OCI-LY7 (cell line): Measurements from ENCODE around the gene HYAL1. TPM values are rescaled to one million over a fixed set of nuclear protein-coding genes. Genes with fewer than 3 reads are reported as not detected.
A peak's percentile ranks its signal among the peaks of the same experiment; 100 is the strongest.

Source experiments
- BruUV-seq: library from RNA; stranded (reverse); fragments of 400-500 nt; replicated peaks from 2 replicates; lab custom pipeline; 2021; lab: Mats Ljungman, UMichigan
- CTCF ChIA-PET: fragments of 300-600 bp; sonication (Branson Sonifier 250); formaldehyde crosslinking; loops from one replicate; lab custom pipeline; 2022; ENCODE audit warnings: antibody characterized with exemption; ENCODE audit not compliant: unreplicated experiment; lab: Charles Lee
- POLR2A ChIA-PET: fragments of 300-600 bp; sonication (Branson Sonifier 250); formaldehyde crosslinking; loops from one replicate; lab custom pipeline; 2022; ENCODE audit warnings: antibody characterized with exemption; lab: Charles Lee
- DNase-seq: peaks from one replicate; pipeline ENCODE4 v3.0.0-alpha.2; 2015; ENCODE audit warnings: low spot score
- H2AFZ ChIP-seq: fragments of 200-600 bp; sonication (generic), shearing (Covaris generic); 2 replicates; pipeline ENCODE4 v1.6.1; 2014; ENCODE audit warnings: mild to moderate bottlenecking, antibody characterized with exemption, low read length, moderate library complexity
- H3K27ac ChIP-seq: fragments of 200-600 bp; sonication (generic); 2 replicates; pipeline ENCODE4 v1.5.1; 2014; ENCODE audit warnings: mixed run types, low read depth, mild to moderate bottlenecking, moderate library complexity, low read length, inconsistent platforms; ENCODE audit not compliant: poor library complexity, severe bottlenecking
- H3K36me3 ChIP-seq: fragments of 200-600 bp; sonication (generic); 2 replicates; pipeline ENCODE4 v1.6.1; 2014; ENCODE audit warnings: mild to moderate bottlenecking, antibody characterized with exemption, low read length, moderate library complexity, mixed read lengths; ENCODE audit not compliant: insufficient read depth
- H3K4me1 ChIP-seq: fragments of 200-600 bp; sonication (generic); 2 replicates; pipeline ENCODE4 v1.5.1; 2014; ENCODE audit warnings: mild to moderate bottlenecking, low read length; ENCODE audit not compliant: insufficient read depth, poor library complexity, severe bottlenecking
- H3K4me2 ChIP-seq: fragments of 200-600 bp; sonication (generic); 2 replicates; pipeline ENCODE4 v1.6.1; 2014; ENCODE audit warnings: mild to moderate bottlenecking, low read length
- H3K4me3 ChIP-seq: fragments of 200-600 bp; sonication (generic); 2 replicates; pipeline ENCODE4 v1.5.1; 2014; ENCODE audit warnings: mild to moderate bottlenecking, low read depth, low read length; ENCODE audit not compliant: poor library complexity, severe bottlenecking
- H3K79me2 ChIP-seq: fragments of 200-600 bp; sonication (generic); 2 replicates; pipeline ENCODE4 v1.6.1; 2016; ENCODE audit warnings: low read depth, mild to moderate bottlenecking, low read length, moderate library complexity, mixed read lengths; ENCODE audit not compliant: insufficient read depth
- H3K9me2 ChIP-seq: fragments of 200-600 bp; sonication (generic); 2 replicates; pipeline ENCODE4 v1.6.1; 2016; ENCODE audit warnings: mild to moderate bottlenecking, low read length, mixed read lengths; ENCODE audit not compliant: insufficient read depth
- H3K9me3 ChIP-seq: fragments of 200-600 bp; sonication (generic); 2 replicates; pipeline ENCODE4 v1.6.1; 2014; ENCODE audit warnings: mild to moderate bottlenecking, mixed run types, low read length, mixed read lengths
- H4K20me1 ChIP-seq: fragments of 200-600 bp; sonication (generic); 2 replicates; pipeline ENCODE4 v1.6.1; 2014; ENCODE audit warnings: mild to moderate bottlenecking, antibody characterized with exemption, low read length, moderate library complexity, mixed read lengths; ENCODE audit not compliant: insufficient read depth
- CTCF ChIP-seq: fragments of 200-600 bp; sonication (generic); conservative IDR thresholded peaks from 2 replicates; pipeline ENCODE4 v1.5.1; 2014; ENCODE audit warnings: mild to moderate bottlenecking, antibody characterized with exemption, low read length, moderate library complexity, mixed read lengths
- EZH2phosphoT487 ChIP-seq: fragments of 200-600 bp; sonication (generic); IDR thresholded peaks from 2 replicates; pipeline ENCODE4 v1.6.1; 2018; ENCODE audit warnings: low read depth, borderline replicate concordance, mild to moderate bottlenecking, mixed run types, antibody characterized with exemption, low read length, moderate library complexity, mixed read lengths
- intact Hi-C: fragments of 100-400 bp; cut with micrococcal nuclease; formaldehyde crosslinking; loops from one replicate; pipeline ENCODE4 v1.10.0; 2022; ENCODE audit not compliant: unreplicated experiment
- total RNA-seq, 2 experiments: library from RNA; depleted of rRNA in 1 of 2; stranded (reverse); fragments of >200 nt in 1 of 2; shearing (Covaris generic) in 1 of 2; gene quantifications; 2 replicates each; pipeline ENCODE4 v1.2.3, GENCODE V29; 2014 to 2022

HYAL1 gene
- total RNA-seq, 2 experiments from 2014 or later, result 0.36 to 0.85 TPM

DNA sequence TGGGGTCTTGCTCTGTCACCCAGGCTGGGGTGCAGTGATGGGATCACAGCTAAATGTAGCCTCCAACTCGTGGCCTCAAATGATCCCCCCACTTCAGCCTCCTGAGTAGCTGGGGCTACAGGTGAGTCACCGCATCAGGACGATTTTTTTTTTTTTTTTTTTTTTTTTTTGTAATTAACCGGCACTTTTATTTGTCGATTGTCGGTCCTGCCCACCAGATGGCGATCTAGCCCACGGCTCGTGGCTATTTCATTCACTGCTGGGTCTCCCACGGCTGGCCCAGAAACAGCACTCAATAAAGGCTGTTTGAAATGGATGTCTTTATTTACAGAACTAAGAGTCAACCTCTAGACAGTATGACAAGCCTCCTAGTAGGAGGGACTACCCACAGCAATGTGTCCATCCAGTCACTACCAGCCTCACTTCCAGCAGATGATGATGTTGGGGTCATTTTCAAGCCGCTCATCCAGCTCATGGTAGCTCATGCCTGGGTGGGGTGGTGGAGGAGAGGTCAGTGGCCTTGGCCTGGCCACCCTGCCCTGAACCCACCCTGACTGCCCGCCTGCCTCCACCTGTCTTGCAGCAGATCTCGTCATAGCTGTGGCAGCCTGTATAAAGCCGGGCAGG is 43.9 kb upstream of the HYAL1 start:
- no peak overlapping the region for H3K27ac ChIP-seq
- CTCF ChIA-PET, result interaction anchor here (1.0 kb wide), 1 partner anchor 9 kb away, joined by 3 read pairs; no protein-coding TSS in a partner anchor
- no peaks in the 10 kb centered on the region for H3K9me2 ChIP-seq
- intact Hi-C loops, result loop anchor here (1.0 to 2.0 kb wide), 2 partner anchors 41 to 196 kb away; no protein-coding TSS in a partner anchor
- no peaks in the 10 kb centered on the region for H4K20me1 ChIP-seq
- no peak overlapping the region for H3K4me2 ChIP-seq
- no peak overlapping the region for H3K4me3 ChIP-seq
- TF ChIP-seq CTCF, result peak; percentile 81
- no peak for TF ChIP-seq EZH2phosphoT487
- no peak overlapping the region for H2AFZ ChIP-seq
- H3K4me1 ChIP-seq, result peaks cover 33% of the 10 kb centered on the region
- POLR2A ChIA-PET, result interaction anchor here (0.9 to 2.0 kb wide), 2 partner anchors 10 to 11 kb away, joined by 4 to 8 read pairs; no protein-coding TSS in a partner anchor
- peak; percentile 80 for DNase-seq
- H3K9me3 ChIP-seq, result no peaks in the 10 kb centered on the region
- BruUV-seq, result no TSS peak
- peaks cover 9% of the 10 kb centered on the region; the same call in 1 of the 2 replicates for H3K36me3 ChIP-seq
- peaks cover 8% of the 10 kb centered on the region; the same call in 1 of the 2 replicates for H3K79me2 ChIP-seq

DNA sequence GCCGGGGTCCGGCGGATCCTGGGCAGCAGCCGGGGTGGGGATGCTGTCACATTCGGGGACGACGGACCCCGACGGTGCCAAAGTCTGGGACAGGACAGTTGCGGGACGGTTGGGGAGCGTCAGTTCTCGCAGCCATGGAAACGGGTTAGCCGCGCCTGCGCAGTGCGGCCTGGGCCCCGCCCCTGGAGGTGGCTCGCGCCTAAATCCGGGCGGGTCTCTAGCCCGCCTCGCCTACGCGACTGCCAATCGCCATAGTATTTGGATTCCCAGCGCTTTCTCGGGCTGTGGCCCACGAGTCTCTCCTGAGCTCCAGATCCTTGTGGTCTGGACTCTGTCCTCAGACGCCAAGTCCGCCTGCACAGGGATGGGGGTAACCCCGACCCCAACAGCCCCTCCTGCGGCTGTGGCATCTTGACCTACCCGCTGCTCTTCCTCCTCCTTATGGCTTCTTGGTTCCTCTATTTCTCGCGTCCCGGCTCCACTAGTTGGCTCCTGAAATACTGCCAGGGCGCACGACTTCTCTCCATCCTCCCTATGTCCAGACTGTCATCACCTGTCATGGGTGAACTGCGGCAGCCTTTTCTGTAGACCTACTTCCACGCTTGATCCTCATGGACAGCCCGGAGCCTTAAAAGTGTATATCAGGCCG is 42.3 kb upstream of the HYAL1 start, which contains the start of gene ZMYND10:
Gene ZMYND10, minus strand, starts transcription at position 147 of the 649 bp plus-strand sequence. CDS start 153 bp downstream, outside the sequence.
- no peak within 1 kb of the TSS for H3K27ac ChIP-seq
- CTCF ChIA-PET, result interaction anchor here (1.0 kb wide), 1 partner anchor 9 kb away, joined by 3 read pairs; no protein-coding TSS in a partner anchor

More for the DNA sequence above, 42.3 kb upstream of the HYAL1 start, which contains the start of gene ZMYND10:
- Histone ChIP-seq H3K9me2 (no peaks in the 10 kb centered on the region), H3K4me3 (peak within 1 kb of the TSS; percentile 47), H3K79me2 (peaks cover 8% of the 10 kb centered on the region; the same call in 1 of the 2 replicates), H3K4me1 (peaks cover 30% of the 10 kb centered on the region), H3K4me2 (peak within 1 kb of the TSS; percentile 73), H3K9me3 (no peaks in the 10 kb centered on the region), H3K36me3 (peaks cover 9% of the 10 kb centered on the region; the same call in 1 of the 2 replicates), H2AFZ (no peak within 1 kb of the TSS; the same call in 1 of the 2 replicates), H4K20me1 (no peaks in the 10 kb centered on the region)
- TF ChIP-seq CTCF, result no peak
- no peak for TF ChIP-seq EZH2phosphoT487
- intact Hi-C loops, result loop anchor here (2.0 kb wide), 1 partner anchor 197 kb away; no protein-coding TSS in a partner anchor
- DNase-seq, result peak; percentile 70
- POLR2A ChIA-PET, result interaction anchor here (0.7 kb wide), 1 partner anchor 1597 kb away, joined by 3 read pairs; no protein-coding TSS in a partner anchor
- BruUV-seq, result no TSS peak
